BJ (cell line): ENCODE results near the gene UBALD1. TPM values are rescaled to one million over a fixed set of nuclear protein-coding genes. Genes with fewer than 3 reads are reported as not detected.

ENCODE experiments used
- CTCF ChIA-PET: fragments of 350-600 bp; formaldehyde crosslinking; extraction: SDS; loops from one replicate; lab custom pipeline; 2021; ENCODE audit warnings: antibody characterized with exemption, inconsistent platforms; lab: Yijun Ruan, JAX
- POLR2A ChIA-PET: fragments of 300-600 bp; sonication (Branson Sonifier 250); formaldehyde crosslinking; extraction: SDS; loops from one replicate; lab custom pipeline; 2021; ENCODE audit warnings: antibody characterized with exemption; lab: Charles Lee
- DNase-seq: peaks from one replicate; pipeline ENCODE4 v3.0.0-alpha.2; 2011; ENCODE audit warnings: low read depth
- H3K27me3 ChIP-seq: 2 replicates; pipeline ENCODE4 v1.6.0; 2011; ENCODE audit warnings: low read length; ENCODE audit not compliant: control insufficient read depth, insufficient read depth
- H3K36me3 ChIP-seq: 2 replicates; pipeline ENCODE4 v1.5.1; 2011; ENCODE audit warnings: low read length; ENCODE audit not compliant: control insufficient read depth, insufficient read depth
- H3K4me3 ChIP-seq: 2 replicates; pipeline ENCODE4 v1.5.1; 2011; ENCODE audit warnings: low read depth, mild to moderate bottlenecking, control low read depth, low read length
- polyA plus RNA-seq: library from polyadenylated mRNA; depleted of rRNA; stranded (reverse); fragments of >200 nt; gene quantifications from 2 replicates; pipeline ENCODE4 v1.2.3, GENCODE V29; 2011
- TF ChIP-seq, protein P1 (sequence below): IDR thresholded peaks from 2 replicates; pipeline ENCODE4 v1.5.1; 2011; ENCODE audit warnings: low read depth, mild to moderate bottlenecking, control low read depth, inconsistent platforms, low read length, moderate library complexity; ENCODE audit not compliant: insufficient read depth

UBALD1 gene
- polyA plus RNA-seq, 1 experiment: 11.6 TPM

DNA sequence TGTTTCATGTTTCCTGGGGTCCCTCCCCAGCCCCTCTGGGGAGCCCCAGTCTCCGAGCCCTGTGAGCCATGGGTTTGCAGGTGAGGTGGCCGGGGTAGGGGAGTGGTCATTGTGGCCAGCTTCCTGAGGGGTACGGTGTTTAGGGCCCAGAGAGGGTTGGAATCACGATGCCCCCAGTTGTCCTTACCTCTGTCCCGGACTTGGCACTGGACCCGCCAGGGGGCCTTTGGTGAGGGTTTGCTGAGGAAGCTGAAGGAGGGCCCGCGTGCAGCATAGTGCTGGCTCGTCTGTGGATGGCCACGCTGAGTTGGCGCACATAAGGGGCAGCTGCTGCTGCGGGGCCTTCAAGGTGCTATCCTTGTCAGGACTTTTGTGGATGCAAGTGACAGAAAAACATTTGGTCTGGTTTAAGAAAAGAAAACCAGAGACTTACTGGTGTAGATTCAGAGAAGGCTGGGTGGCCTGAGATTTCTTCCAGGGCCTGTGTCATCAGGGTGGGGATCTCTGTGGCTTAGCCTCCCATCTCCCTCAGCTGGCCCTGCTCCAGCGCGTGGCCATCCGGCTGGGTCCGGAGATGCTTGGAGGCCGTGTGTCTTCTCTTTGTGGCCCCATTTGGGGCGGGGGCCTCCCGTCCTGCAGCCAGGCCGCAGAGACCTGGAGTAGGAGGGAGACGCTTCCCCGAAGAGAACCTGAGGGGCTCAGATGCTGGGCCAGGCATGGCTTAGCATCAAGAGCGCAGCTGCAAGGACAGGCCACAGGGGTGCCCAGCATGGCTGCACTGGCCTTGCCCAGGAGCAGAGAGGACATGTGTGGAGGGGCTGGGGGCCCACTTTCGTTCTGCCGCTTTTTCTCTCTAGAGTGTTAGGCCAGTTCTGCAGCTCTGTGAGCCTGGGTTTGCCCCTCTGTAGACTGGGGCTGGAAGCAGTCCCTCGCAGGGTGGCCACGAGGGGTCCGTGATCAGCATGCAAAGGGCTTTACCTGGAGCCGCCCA, 45.0 kb upstream of the UBALD1 start:
- ChIA-PET POLR2A (no interaction called here), CTCF (interaction anchor here (1.0 to 1.9 kb wide), 2 partner anchors 10 to 33 kb away, joined by 5 to 6 read pairs; no protein-coding TSS in a partner anchor)
- H3K27me3 ChIP-seq: no peaks in the 10 kb centered on the region
- TF ChIP-seq, protein P1, sequence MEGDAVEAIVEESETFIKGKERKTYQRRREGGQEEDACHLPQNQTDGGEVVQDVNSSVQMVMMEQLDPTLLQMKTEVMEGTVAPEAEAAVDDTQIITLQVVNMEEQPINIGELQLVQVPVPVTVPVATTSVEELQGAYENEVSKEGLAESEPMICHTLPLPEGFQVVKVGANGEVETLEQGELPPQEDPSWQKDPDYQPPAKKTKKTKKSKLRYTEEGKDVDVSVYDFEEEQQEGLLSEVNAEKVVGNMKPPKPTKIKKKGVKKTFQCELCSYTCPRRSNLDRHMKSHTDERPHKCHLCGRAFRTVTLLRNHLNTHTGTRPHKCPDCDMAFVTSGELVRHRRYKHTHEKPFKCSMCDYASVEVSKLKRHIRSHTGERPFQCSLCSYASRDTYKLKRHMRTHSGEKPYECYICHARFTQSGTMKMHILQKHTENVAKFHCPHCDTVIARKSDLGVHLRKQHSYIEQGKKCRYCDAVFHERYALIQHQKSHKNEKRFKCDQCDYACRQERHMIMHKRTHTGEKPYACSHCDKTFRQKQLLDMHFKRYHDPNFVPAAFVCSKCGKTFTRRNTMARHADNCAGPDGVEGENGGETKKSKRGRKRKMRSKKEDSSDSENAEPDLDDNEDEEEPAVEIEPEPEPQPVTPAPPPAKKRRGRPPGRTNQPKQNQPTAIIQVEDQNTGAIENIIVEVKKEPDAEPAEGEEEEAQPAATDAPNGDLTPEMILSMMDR: no peak
- no peak for DNase-seq
- H3K4me3 ChIP-seq: no peak overlapping the region
- H3K36me3 ChIP-seq: peaks cover 36% of the 10 kb centered on the region

DNA sequence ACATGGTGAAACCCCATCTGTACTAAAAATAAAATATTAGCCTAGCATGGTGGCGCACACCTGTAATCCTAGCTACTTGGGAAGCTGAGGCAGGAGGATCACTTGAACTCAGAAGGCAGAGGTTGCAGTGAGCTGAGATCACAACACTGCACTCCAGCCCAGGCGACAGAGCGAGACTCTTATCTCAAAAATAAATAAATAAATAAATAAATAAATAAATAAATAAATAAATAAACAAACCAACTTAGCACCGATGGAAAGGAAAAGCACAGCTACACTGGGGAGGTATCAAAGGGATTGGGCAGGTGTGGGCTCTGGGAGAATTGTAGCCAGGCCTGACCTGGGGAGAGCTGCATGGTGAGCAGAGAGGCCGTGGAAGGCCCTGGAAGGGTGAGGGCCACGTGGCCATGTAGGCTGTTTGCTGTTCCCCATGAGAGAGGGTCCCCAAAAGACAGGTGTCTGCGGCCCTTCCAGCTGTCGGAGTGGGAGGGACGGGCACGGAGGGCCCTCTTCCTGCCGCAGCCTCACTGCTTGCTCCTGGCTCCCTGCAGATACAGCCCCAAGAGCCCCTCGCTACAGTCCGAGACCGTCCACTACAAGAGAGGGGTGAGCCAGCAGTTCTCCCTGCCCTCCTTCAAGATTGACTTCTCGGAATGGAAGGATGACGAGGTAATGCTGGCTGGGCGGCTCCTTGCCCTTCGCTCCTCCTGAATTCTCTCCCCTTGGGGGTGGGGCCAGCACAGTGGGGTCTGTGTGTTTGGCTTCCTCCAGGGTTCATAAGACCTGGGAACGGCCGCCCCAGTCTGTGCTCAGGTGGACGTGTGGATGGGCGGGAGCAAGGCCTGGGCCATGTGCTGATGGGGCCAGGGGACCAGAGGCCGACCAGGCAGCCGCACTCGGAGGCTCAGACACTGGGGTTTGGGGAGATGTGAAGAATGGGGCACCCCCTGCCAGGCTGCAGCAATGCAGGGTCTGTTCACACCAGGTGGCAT, 42.3 kb upstream of the UBALD1 start:
- CTCF ChIA-PET: no interaction called here
- no peak for DNase-seq
- POLR2A ChIA-PET: no interaction called here
- no peak overlapping the region for H3K4me3 ChIP-seq
- no peaks in the 10 kb centered on the region for H3K27me3 ChIP-seq
- H3K36me3 ChIP-seq: peaks cover 39% of the 10 kb centered on the region
- TF ChIP-seq, protein P1: no peak

DNA sequence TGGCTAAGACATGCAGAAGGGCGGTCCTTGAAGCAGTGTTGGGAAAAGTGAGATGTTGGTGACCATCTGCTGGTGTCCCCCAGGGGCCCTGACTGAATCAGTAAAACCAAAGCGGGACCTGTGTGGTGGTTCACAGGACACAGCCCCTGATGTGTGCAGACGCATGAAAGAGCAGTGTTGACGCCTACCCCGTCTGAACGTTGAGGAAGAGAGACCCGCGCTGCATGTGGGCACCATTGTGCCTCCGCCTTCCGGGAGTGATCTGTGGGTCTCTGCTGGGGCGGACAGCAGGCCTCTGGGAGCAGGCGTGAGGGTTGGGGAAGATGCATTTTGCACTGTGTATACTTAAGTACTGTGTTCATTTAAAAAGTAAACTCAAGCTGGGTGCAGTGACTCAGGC, 41.5 kb upstream of the UBALD1 start:
- TF ChIP-seq, protein P1: no peak
- CTCF ChIA-PET: no interaction called here
- DNase-seq: no peak
- no peaks in the 10 kb centered on the region for H3K27me3 ChIP-seq
- peaks cover 40% of the 10 kb centered on the region for H3K36me3 ChIP-seq
- H3K4me3 ChIP-seq: no peak overlapping the region
- POLR2A ChIA-PET: no interaction called here

DNA sequence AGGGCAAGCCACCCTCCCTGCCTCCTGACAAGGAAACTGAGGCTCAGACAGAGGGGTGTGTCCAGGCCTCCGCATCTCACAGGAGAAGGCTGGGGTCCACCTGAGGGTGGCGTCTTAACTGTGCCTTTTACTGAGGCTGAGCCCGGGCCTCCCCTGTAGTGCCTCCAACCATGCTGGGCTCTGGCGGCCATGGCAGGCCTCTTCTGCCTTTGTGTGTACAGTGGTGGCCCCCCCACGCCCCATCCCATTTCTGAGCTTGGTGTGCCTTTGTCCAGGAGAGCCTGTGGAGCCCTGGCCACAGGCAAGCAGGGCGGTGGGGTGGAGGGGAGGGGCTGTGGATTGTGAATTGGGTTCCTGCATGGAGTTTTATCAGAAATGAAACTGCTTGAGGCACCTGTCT, 41.1 kb upstream of the UBALD1 start:
- DNase-seq: no peak
- ChIA-PET POLR2A (no interaction called here), CTCF (interaction anchor here (0.7 kb wide), 1 partner anchor 149 kb away, joined by 4 read pairs; no protein-coding TSS in a partner anchor)
- Histone ChIP-seq H3K36me3 (peaks cover 41% of the 10 kb centered on the region), H3K4me3 (no peak overlapping the region), H3K27me3 (no peaks in the 10 kb centered on the region)
- TF ChIP-seq, protein P1: no peak
